GM12892 (cell line): ENCODE measurements around the gene KRTAP10-1.

Experiments
- POLR2A ChIP-seq: IDR thresholded peaks from 2 replicates; pipeline ENCODE4 v1.6.1; 2011; ENCODE audit warnings: low read depth, low read length, control low read depth
- POLR2AphosphoS5 ChIP-seq: IDR thresholded peaks from 2 replicates; pipeline ENCODE4 v1.6.1; 2011; ENCODE audit warnings: low read depth, low read length, control low read depth
- TAF1 ChIP-seq: IDR thresholded peaks from 2 replicates; pipeline ENCODE4 v1.6.1; 2011; ENCODE audit warnings: low read depth, mild to moderate bottlenecking, control low read depth, low read length, borderline replicate concordance

- TF ChIP-seq POLR2A (no peak), TAF1 (no peak), POLR2AphosphoS5 (no peak)
These were observed 23.2 kb downstream of the KRTAP10-1 start for GRCh38 chr21:44516828-44517174.
